Activated CD4-positive, alpha-beta memory T cell treated with anti-CD3 and anti-CD28 coated beads, Interleukin-2, amount 10 ng/mL, durations not matched to agents 7 days and 5 days (primary cell): Measurements from ENCODE around the gene PLEKHG4. TPM values are rescaled to one million over a fixed set of nuclear protein-coding genes. Genes with fewer than 3 reads are reported as not detected.
A peak's percentile ranks its signal among the peaks of the same experiment; 100 is the strongest.

ENCODE experiments used
- CTCF ChIA-PET: fragments of 350-600 bp; sonication (Branson Sonifier 250); formaldehyde crosslinking; loops from one replicate; lab custom pipeline; 2021; ENCODE audit warnings: antibody characterized with exemption, inconsistent platforms; lab: Charles Lee
- POLR2A ChIA-PET: fragments of 350-600 bp; sonication (Branson Sonifier 250); formaldehyde crosslinking; loops from one replicate; lab custom pipeline; 2021; ENCODE audit warnings: antibody characterized with exemption; lab: Charles Lee
- DNase-seq: peaks from one replicate; pipeline ENCODE4 v3.0.0-alpha.2; 2020
- H3K27ac Mint-ChIP-seq: one replicate; pipeline ENCODE4 v1.8.0; 2021; ENCODE audit warnings: mild to moderate bottlenecking, mixed read lengths
- H3K27me3 Mint-ChIP-seq: one replicate; pipeline ENCODE4 v1.8.0; 2021; ENCODE audit warnings: mixed read lengths
- H3K36me3 Mint-ChIP-seq: one replicate; pipeline ENCODE4 v1.8.0; 2021; ENCODE audit warnings: low read depth, mixed read lengths
- H3K4me1 Mint-ChIP-seq: one replicate; pipeline ENCODE4 v1.8.0; 2021; ENCODE audit warnings: mixed read lengths
- H3K4me3 Mint-ChIP-seq: one replicate; pipeline ENCODE4 v1.8.0; 2021; ENCODE audit warnings: mild to moderate bottlenecking, mixed read lengths
- H3K9me3 Mint-ChIP-seq: one replicate; pipeline ENCODE4 v1.8.0; 2021; ENCODE audit warnings: mixed read lengths
- total RNA-seq, 2 experiments: library from RNA; stranded (reverse); gene quantifications; one replicate each; pipeline ENCODE4 v1.2.3, GENCODE V29; 2021

PLEKHG4 gene
- total RNA-seq, 2 experiments from 2014 or later, result 9.2 to 10.9 TPM

- Mint-ChIP-seq H3K4me1 (peaks cover 3% of the 10 kb centered on the region), H3K4me3 (no peak overlapping the region), H3K27me3 (no peaks in the 10 kb centered on the region), H3K9me3 (no peaks in the 10 kb centered on the region), H3K36me3 (no peaks in the 10 kb centered on the region), H3K27ac (no peak overlapping the region)
- ChIA-PET CTCF (no interaction called here), POLR2A (no interaction called here)
- no peak for DNase-seq
Observed at GRCh38 chr16:67304020-67304419, 24.7 kb downstream of the PLEKHG4 start.

- Mint-ChIP-seq H3K27me3 (no peaks in the 10 kb centered on the region), H3K36me3 (no peaks in the 10 kb centered on the region), H3K9me3 (no peaks in the 10 kb centered on the region), H3K4me3 (no peak overlapping the region), H3K4me1 (peaks cover 9% of the 10 kb centered on the region), H3K27ac (no peak overlapping the region)
- POLR2A ChIA-PET, result no interaction called here
- no peak for DNase-seq
- CTCF ChIA-PET, result no interaction called here
Observed at GRCh38 chr16:67305216-67306071, 26.1 kb downstream of the PLEKHG4 start.

- no peak for DNase-seq
- POLR2A ChIA-PET, result interaction anchor here (1.5 kb wide), 1 partner anchor 25 kb away, joined by 3 read pairs; no protein-coding TSS in a partner anchor
Observed at GRCh38 chr16:67310561-67310960, 31.2 kb downstream of the PLEKHG4 start.

GRCh38 chr16:67311607-67312488 lies 32.5 kb downstream of the PLEKHG4 start:
- DNase-seq, result peak; percentile 87
- peak overlapping the region; percentile 87 for H3K27ac Mint-ChIP-seq
- H3K4me3 Mint-ChIP-seq, result no peak overlapping the region
- peaks cover 2% of the 10 kb centered on the region for H3K27me3 Mint-ChIP-seq
- no peaks in the 10 kb centered on the region for H3K36me3 Mint-ChIP-seq
- H3K4me1 Mint-ChIP-seq, result peaks cover 35% of the 10 kb centered on the region
- CTCF ChIA-PET, result interaction anchor here (0.7 to 1.5 kb wide), 3 partner anchors 25 to 31 kb away, joined by 3 to 6 read pairs (median 3); no protein-coding TSS in a partner anchor
- H3K9me3 Mint-ChIP-seq, result no peaks in the 10 kb centered on the region
- POLR2A ChIA-PET, result interaction anchor here (0.6 to 1.5 kb wide), 5 partner anchors 21 to 56 kb away, joined by 3 to 5 read pairs (median 3); no protein-coding TSS in a partner anchor

More at GRCh38 chr16:67310561-67310960, 31.2 kb downstream of the PLEKHG4 start:
- CTCF ChIA-PET, result no interaction called here
- Mint-ChIP-seq H3K4me1 (peaks cover 35% of the 10 kb centered on the region), H3K36me3 (no peaks in the 10 kb centered on the region), H3K27me3 (no peaks in the 10 kb centered on the region), H3K27ac (no peak overlapping the region), H3K4me3 (no peak overlapping the region), H3K9me3 (no peaks in the 10 kb centered on the region)

GRCh38 chr16:67312719-67313118 lies 33.4 kb downstream of the PLEKHG4 start:
- H3K27me3 Mint-ChIP-seq, result peaks cover 2% of the 10 kb centered on the region
- peak overlapping the region; percentile 87 for H3K27ac Mint-ChIP-seq
- ChIA-PET POLR2A (no interaction called here), CTCF (interaction anchor here (0.7 to 1.5 kb wide), 4 partner anchors 13 to 32 kb away, joined by 3 to 6 read pairs (median 3); no protein-coding TSS in a partner anchor)
- DNase-seq, result no peak
- H3K36me3 Mint-ChIP-seq, result no peaks in the 10 kb centered on the region
- H3K4me3 Mint-ChIP-seq, result no peak overlapping the region
- H3K4me1 Mint-ChIP-seq, result peaks cover 35% of the 10 kb centered on the region
- no peaks in the 10 kb centered on the region for H3K9me3 Mint-ChIP-seq

DNA sequence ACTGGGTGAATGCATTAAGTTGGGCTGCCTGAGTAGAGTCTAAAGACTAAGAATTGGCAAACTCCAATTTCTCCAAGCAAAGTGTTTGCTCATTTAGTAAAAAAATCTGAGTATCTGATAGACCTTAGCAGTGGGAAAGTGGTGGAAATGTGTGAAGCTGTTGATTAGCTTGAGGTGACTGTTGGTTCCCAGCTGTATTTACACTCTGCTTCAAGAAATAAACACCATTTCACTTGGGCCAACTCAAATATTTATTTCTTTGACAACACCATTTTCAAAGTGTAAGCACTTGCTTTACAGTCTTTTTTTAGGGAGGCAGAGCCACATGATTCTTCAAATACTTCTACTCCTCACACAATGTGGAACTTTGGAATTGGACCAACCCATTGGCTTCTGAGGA lies 38.5 kb downstream of the PLEKHG4 start:
- Mint-ChIP-seq H3K4me3 (no peak overlapping the region), H3K9me3 (no peaks in the 10 kb centered on the region), H3K27ac (no peak overlapping the region), H3K36me3 (no peaks in the 10 kb centered on the region), H3K4me1 (peaks cover 4% of the 10 kb centered on the region), H3K27me3 (peaks cover 40% of the 10 kb centered on the region)
- ChIA-PET POLR2A (no interaction called here), CTCF (no interaction called here)
- no peak for DNase-seq

- DNase-seq, result no peak
- peaks cover 7% of the 10 kb centered on the region for H3K4me1 Mint-ChIP-seq
- POLR2A ChIA-PET, result no interaction called here
- peak overlapping the region; percentile 47 for H3K4me3 Mint-ChIP-seq
- peaks cover 54% of the 10 kb centered on the region for H3K27me3 Mint-ChIP-seq
- no peaks in the 10 kb centered on the region for H3K9me3 Mint-ChIP-seq
- H3K27ac Mint-ChIP-seq, result no peak overlapping the region
- no peaks in the 10 kb centered on the region for H3K36me3 Mint-ChIP-seq
- CTCF ChIA-PET, result interaction anchor here (0.6 to 1.5 kb wide), 7 partner anchors 13 to 73 kb away, joined by 3 to 5 read pairs (median 3); no protein-coding TSS in a partner anchor
Observed at GRCh38 chr16:67326115-67326471, 46.8 kb downstream of the PLEKHG4 start.

- peaks cover 49% of the 10 kb centered on the region for H3K27me3 Mint-ChIP-seq
- no peaks in the 10 kb centered on the region for H3K9me3 Mint-ChIP-seq
- CTCF ChIA-PET, result interaction anchor here (0.6 to 1.3 kb wide), 11 partner anchors 12 to 631 kb away, joined by 3 to 4 read pairs (median 3); no protein-coding TSS in a partner anchor
- no peak within 1 kb of the TSS for H3K27ac Mint-ChIP-seq
- peak within 1 kb of the TSS; percentile 47 for H3K4me3 Mint-ChIP-seq
- POLR2A ChIA-PET, result no interaction called here
- no peaks in the 10 kb centered on the region for H3K36me3 Mint-ChIP-seq
- peak; percentile 41 for DNase-seq
- H3K4me1 Mint-ChIP-seq, result peaks cover 7% of the 10 kb centered on the region
Observed at GRCh38 chr16:67326472-67327309, 47.4 kb downstream of the PLEKHG4 start, which contains the start of the genes KCTD19 and LRRC36. Gene KCTD19, minus strand, starts transcription at chr16:67326741. Its CDS starts 34 bp downstream, at chr16:67326707. Gene LRRC36, plus strand, starts transcription at chr16:67326815. Its CDS starts 48 bp downstream, at chr16:67326863.

- H3K27me3 Mint-ChIP-seq, result peaks cover 48% of the 10 kb centered on the region
- H3K4me3 Mint-ChIP-seq, result no peak overlapping the region
- no peaks in the 10 kb centered on the region for H3K36me3 Mint-ChIP-seq
- CTCF ChIA-PET, result interaction anchor here (1.0 to 1.5 kb wide), 4 partner anchors 11 to 153 kb away, joined by 3 to 4 read pairs (median 3); partner anchors contain the start of gene ATP6V0D1
- POLR2A ChIA-PET, result no interaction called here
- DNase-seq, result no peak
- no peak overlapping the region for H3K27ac Mint-ChIP-seq
- H3K4me1 Mint-ChIP-seq, result peaks cover 7% of the 10 kb centered on the region
- H3K9me3 Mint-ChIP-seq, result no peaks in the 10 kb centered on the region
Observed at GRCh38 chr16:67327743-67328142, 48.4 kb downstream of the PLEKHG4 start.

- Mint-ChIP-seq H3K4me1 (peaks cover 7% of the 10 kb centered on the region), H3K4me3 (no peak overlapping the region), H3K36me3 (no peaks in the 10 kb centered on the region), H3K9me3 (no peaks in the 10 kb centered on the region), H3K27me3 (peaks cover 34% of the 10 kb centered on the region), H3K27ac (no peak overlapping the region)
- CTCF ChIA-PET, result no interaction called here
- DNase-seq, result no peak
- POLR2A ChIA-PET, result no interaction called here
Observed at GRCh38 chr16:67329901-67330300, 50.6 kb downstream of the PLEKHG4 start.

DNA sequence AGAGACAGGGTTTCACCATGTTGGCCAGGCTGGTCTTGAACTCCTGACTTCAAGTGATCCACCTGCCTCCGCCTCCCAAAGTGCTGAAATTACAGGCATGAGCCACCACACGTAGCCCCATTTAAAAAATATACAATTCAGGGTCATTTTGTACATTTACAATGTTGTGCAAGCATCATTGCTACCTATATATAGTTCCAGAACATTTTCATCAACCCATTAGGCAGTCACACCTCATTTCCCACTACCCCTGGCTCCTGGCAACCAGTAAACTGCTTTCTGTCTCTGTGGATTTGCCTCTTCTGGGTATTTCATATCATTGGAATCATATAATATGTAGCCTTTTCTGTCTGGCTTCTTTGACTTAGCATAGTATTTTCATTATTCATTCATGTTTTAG lies 54.0 kb downstream of the PLEKHG4 start:
- no peak for DNase-seq
- peaks cover 2% of the 10 kb centered on the region for H3K36me3 Mint-ChIP-seq
- POLR2A ChIA-PET, result no interaction called here
- peaks cover 3% of the 10 kb centered on the region for H3K9me3 Mint-ChIP-seq
- H3K27me3 Mint-ChIP-seq, result peaks cover 20% of the 10 kb centered on the region
- no peaks in the 10 kb centered on the region for H3K4me1 Mint-ChIP-seq
- CTCF ChIA-PET, result no interaction called here
- no peak overlapping the region for H3K27ac Mint-ChIP-seq
- H3K4me3 Mint-ChIP-seq, result no peak overlapping the region

DNA sequence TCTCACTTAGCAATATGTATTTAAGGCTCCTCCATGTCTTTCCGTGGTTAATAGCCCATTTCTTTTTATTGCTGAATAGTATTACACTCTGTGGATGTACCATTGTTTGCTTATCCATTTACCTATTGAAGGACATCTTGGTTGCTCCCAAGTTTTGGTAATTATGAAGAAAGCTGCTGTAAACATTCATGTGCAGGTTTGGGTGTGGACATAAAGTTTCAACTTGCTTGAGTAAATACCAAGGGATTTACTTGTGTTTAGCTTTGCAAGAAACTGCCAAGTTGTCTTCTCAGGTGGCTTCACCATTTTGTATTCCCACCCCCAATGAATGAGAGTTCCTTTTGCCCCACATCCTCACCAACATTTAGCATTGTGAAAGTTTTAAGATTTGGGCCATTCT lies 56.8 kb downstream of the PLEKHG4 start:
- H3K27ac Mint-ChIP-seq, result no peak overlapping the region
- no peak overlapping the region for H3K4me3 Mint-ChIP-seq
- no peaks in the 10 kb centered on the region for H3K4me1 Mint-ChIP-seq
- DNase-seq, result no peak
- ChIA-PET POLR2A (no interaction called here), CTCF (no interaction called here)
- peaks cover 2% of the 10 kb centered on the region for H3K36me3 Mint-ChIP-seq
- peaks cover 3% of the 10 kb centered on the region for H3K9me3 Mint-ChIP-seq
- peaks cover 18% of the 10 kb centered on the region for H3K27me3 Mint-ChIP-seq
